Vagina (tissue), 2 donors: Measurements from ENCODE around the gene CHI3L1. TPM values are rescaled to one million over a fixed set of nuclear protein-coding genes. Genes with fewer than 3 reads are reported as not detected.
A peak's percentile ranks its signal among the peaks of the same experiment; 100 is the strongest.

ENCODE experiments used
- DNase-seq, 2 donors: peaks; one replicate each; pipeline ENCODE4 v3.0.0-alpha.2; 2017; ENCODE audit errors: extremely low spot score in 2 of 2
- H3K27ac ChIP-seq: fragments of 200-600 bp; sonication (generic); one replicate; pipeline ENCODE4 v1.5.1; 2019
- H3K27me3 ChIP-seq: fragments of 200-600 bp; sonication (generic); one replicate; pipeline ENCODE4 v1.5.1; 2019
- H3K36me3 ChIP-seq, 2 donors: fragments of 200-600 bp; sonication (generic); one replicate each; pipeline ENCODE4 v1.5.1; 2017 to 2019
- H3K4me1 ChIP-seq: fragments of 200-600 bp; sonication (generic); one replicate; pipeline ENCODE4 v1.5.1; 2019
- H3K4me3 ChIP-seq, 2 donors: fragments of 200-600 bp; sonication (generic); 1 replicate in 1 of 2; 2 replicates in 1 of 2; pipeline ENCODE4 v1.5.1; 2016 to 2019
- H3K9me3 ChIP-seq: fragments of 200-600 bp; sonication (generic); one replicate; pipeline ENCODE4 v1.5.1; 2019
- POLR2A ChIP-seq, 2 donors: fragments of 450-650 bp; IDR thresholded peaks; one replicate each; pipeline ENCODE4 v1.6.1; 2017; ENCODE audit warnings: antibody characterized with exemption in 2 of 2, mild to moderate bottlenecking in 2 of 2, moderate library complexity in 2 of 2
- POLR2AphosphoS5 ChIP-seq, 2 donors: sonication (generic); formaldehyde crosslinking; IDR thresholded peaks; one replicate each; pipeline ENCODE4 v1.9.0; 2017; ENCODE audit warnings: antibody characterized with exemption in 2 of 2, mild to moderate bottlenecking in 2 of 2, low read depth in 1 of 2; ENCODE audit not compliant: insufficient read depth in 1 of 2
- intact Hi-C: fragments of 100-400 bp; cut with DNase I; formaldehyde crosslinking; loops from one replicate; pipeline ENCODE4 v1.15.1; 2023
- total RNA-seq: library from RNA; depleted of rRNA; stranded (reverse); fragments of >200 nt; gene quantifications from one replicate; pipeline ENCODE4 v1.2.3, GENCODE V29; 2016
- TF ChIP-seq, protein P1 (sequence below), 3 experiments: fragments of 450-650 bp in 2 of 3; fragments of 200-600 bp in 1 of 3; sonication (generic) in 1 of 3; IDR thresholded peaks; one replicate each; pipeline ENCODE4 v1.5.1; 2017 to 2019; ENCODE audit warnings: antibody characterized with exemption in 3 of 3, mild to moderate bottlenecking in 2 of 3, moderate library complexity in 2 of 3

The CHI3L1 gene
- total RNA-seq, 1 donor from 2014 or later, result 51.3 TPM

DNA sequence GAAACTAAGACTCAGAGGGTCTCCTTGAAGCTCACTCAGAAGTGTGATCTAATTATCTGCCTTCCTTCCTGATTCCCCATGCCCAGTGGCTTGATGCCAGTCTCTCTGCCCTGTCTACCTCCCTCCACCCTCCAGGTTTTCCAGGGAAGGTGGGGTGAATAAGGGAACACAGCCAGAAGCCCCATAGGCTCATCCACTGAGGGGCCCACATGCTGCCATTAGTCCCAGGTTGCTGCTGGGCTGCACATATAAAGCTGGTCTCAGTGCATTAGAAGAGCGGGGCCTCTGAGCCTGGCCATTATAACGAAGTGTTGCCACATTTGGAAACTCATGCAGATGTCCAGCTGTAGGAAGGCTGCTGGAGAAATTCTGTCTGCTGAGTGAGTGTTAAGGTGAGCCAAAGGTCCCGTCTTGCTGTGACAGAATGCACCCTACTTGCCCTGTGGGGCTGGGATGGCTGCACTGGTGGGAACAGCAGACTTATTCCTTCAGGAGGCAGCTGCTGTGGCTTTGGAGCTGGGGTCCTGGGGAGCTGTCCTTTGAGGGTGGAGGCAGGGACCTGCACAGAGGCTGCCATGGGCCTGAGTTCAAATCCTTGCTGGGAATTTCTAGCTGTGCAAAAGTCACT is 56.0 kb downstream of the CHI3L1 start:
- Histone ChIP-seq H3K9me3 (no peaks in the 10 kb centered on the region), H3K4me3 (no peak overlapping the region), H3K27me3 (no peaks in the 10 kb centered on the region), H3K4me1 (peaks cover 28% of the 10 kb centered on the region), H3K36me3 (no peaks in the 10 kb centered on the region), H3K27ac (no peak overlapping the region)
- TF ChIP-seq, protein P1, sequence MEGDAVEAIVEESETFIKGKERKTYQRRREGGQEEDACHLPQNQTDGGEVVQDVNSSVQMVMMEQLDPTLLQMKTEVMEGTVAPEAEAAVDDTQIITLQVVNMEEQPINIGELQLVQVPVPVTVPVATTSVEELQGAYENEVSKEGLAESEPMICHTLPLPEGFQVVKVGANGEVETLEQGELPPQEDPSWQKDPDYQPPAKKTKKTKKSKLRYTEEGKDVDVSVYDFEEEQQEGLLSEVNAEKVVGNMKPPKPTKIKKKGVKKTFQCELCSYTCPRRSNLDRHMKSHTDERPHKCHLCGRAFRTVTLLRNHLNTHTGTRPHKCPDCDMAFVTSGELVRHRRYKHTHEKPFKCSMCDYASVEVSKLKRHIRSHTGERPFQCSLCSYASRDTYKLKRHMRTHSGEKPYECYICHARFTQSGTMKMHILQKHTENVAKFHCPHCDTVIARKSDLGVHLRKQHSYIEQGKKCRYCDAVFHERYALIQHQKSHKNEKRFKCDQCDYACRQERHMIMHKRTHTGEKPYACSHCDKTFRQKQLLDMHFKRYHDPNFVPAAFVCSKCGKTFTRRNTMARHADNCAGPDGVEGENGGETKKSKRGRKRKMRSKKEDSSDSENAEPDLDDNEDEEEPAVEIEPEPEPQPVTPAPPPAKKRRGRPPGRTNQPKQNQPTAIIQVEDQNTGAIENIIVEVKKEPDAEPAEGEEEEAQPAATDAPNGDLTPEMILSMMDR (IDR thresholded peaks at IDR 0.05), result no peak
- TF ChIP-seq POLR2A (IDR thresholded peaks at IDR 0.05) (no peak), POLR2AphosphoS5 (IDR thresholded peaks at IDR 0.05; ENCODE audit: insufficient read depth in 1 of 2, low read depth in 1 of 2) (no peak)
- intact Hi-C loops, result no loop called here
- DNase-seq, result no peak

DNA sequence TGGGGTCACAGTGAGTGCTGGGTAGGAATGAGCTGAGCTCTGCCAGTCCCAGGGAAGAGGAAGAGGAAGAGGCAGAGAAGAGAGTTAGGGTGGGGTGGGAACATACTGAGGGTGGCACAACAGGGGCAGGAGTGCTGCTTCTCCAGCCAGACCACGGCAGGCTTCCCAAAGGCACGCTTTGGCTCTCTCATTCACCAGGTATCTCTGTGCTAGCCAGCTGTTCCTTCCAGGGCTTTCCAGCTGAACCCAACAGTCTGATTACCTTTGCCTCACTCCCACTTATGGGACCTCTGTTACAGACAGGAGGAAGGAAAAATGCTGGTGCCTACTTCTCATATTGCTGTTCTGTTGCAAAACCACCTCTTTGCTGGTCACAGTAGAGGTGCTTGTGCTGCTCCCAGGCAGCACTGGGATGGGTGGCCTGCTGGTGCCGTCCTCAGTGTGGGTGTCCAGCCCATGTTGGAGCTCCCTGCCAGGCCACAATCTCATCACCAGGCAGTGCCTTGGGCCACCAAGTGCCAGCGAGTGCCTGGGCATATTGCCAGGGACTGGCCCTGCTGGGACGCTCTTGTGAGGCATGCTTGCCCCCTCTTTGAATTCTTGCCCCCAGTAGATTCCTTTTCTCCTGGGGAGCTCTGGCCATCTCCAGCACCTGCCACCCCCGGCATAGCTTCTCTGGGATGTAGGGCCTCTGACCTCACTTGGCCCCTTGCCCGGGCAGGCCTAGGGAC is 56.8 kb downstream of the CHI3L1 start:
- Histone ChIP-seq H3K4me3 (no peak overlapping the region), H3K27me3 (no peaks in the 10 kb centered on the region), H3K36me3 (no peaks in the 10 kb centered on the region), H3K27ac (no peak overlapping the region), H3K4me1 (peaks cover 28% of the 10 kb centered on the region), H3K9me3 (no peaks in the 10 kb centered on the region)
- TF ChIP-seq, protein P1 (IDR thresholded peaks at IDR 0.05), result no peak
- no peak for TF ChIP-seq POLR2AphosphoS5 (IDR thresholded peaks at IDR 0.05; ENCODE audit: insufficient read depth in 1 of 2, low read depth in 1 of 2)
- TF ChIP-seq POLR2A (IDR thresholded peaks at IDR 0.05), result no peak
- intact Hi-C loops, result no loop called here
- DNase-seq, result peak in 1 of 2 donors; percentile 79

Other genes with a start within 250 kb of the CHI3L1 start
- 84.0 TPM for gene ADIPOR1, start 228.4 kb downstream of the CHI3L1 start, total RNA-seq
- gene CYB5R1, start 219.4 kb downstream of the CHI3L1 start, total RNA-seq, result 61.4 TPM
- 73.2 TPM for gene TMEM183A, start 179.3 kb downstream of the CHI3L1 start, total RNA-seq
- 11.5 TPM for gene PPFIA4, start 160.2 kb downstream of the CHI3L1 start, total RNA-seq
- not detected for gene MYOG, start 100.7 kb downstream of the CHI3L1 start, total RNA-seq
- gene ADORA1, start 59.0 kb downstream of the CHI3L1 start, total RNA-seq, result 5.2 TPM
- gene MYBPH, start 10.9 kb downstream of the CHI3L1 start, total RNA-seq, result not detected
- gene CHIT1, start 43.0 kb upstream of the CHI3L1 start, total RNA-seq, result not detected
- gene BTG2, start 118.8 kb upstream of the CHI3L1 start, total RNA-seq, result 191 TPM
- 80.3 TPM for gene FMOD, start 164.4 kb upstream of the CHI3L1 start, total RNA-seq